Mammary epithelial cell (primary cell): ENCODE measurements around the gene PALLD.

Source experiments
- CTCF ChIP-seq, 2 donors: IDR thresholded peaks in 1 of 2; conservative IDR thresholded peaks in 1 of 2; 2 replicates each; pipeline ENCODE4 v1.5.1; 2011 to 2012; ENCODE audit warnings: inconsistent platforms in 2 of 2, low read length in 2 of 2, mild to moderate bottlenecking in 2 of 2, control low read depth in 1 of 2, low read depth in 1 of 2; ENCODE audit not compliant: insufficient read depth in 1 of 2; ENCODE audit errors: extremely low read depth in 1 of 2
- EZH2 ChIP-seq: IDR thresholded peaks from 2 replicates; pipeline ENCODE4 v1.6.1; 2012; ENCODE audit warnings: low read length, inconsistent platforms, borderline replicate concordance

GRCh38 chr4:168637872-168638756 lies 141.3 kb downstream of the PALLD start:
- no peak for TF ChIP-seq CTCF (conservative IDR thresholded peaks at IDR 0.05 in 1 of 2, IDR thresholded peaks at IDR 0.05 in 1 of 2; ENCODE audit: extremely low read depth in 1 of 2, insufficient read depth in 1 of 2, low read depth in 1 of 2, low read length in 2 of 2)
- no peak for TF ChIP-seq EZH2
